Hematopoietic multipotent progenitor cell treated with erythropoietin and hydrocortisone succinate and interleukin-3 and kit ligand, for 15 days (in vitro differentiated cells): ENCODE measurements around the gene RNF213.
"Not testable (repeated sequence)": the region's sequence is repeated elsewhere in the genome, so short reads cannot be mapped to it uniquely, and the experiment has no call there.

Experiments
- DNase-seq: peaks from one replicate; pipeline ENCODE4 v3.0.0-alpha.2; 2015; ENCODE audit warnings: low spot score

Gene RNF213

DNA sequence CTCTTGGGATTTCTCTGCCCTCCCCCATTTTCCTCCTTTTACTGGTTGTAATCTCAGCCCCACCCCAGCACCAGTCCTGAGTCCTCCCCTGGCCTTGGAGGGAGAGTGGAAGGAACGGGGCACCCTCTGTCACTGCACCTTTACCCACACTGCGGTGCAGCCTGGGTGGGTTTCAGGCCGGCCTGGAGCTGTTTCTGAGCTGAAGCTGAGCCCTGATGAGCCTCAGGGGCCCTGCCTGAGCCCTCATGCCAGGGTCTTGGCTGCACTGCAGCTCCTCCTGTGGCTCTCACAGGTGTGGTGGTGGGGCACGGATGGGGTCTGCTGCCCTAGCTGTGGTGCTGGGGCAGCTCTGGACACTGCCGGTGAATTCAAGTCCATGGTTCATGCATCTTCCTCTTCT is 34.5 kb downstream of the RNF213 start:
- DNase-seq, result no peak

DNA sequence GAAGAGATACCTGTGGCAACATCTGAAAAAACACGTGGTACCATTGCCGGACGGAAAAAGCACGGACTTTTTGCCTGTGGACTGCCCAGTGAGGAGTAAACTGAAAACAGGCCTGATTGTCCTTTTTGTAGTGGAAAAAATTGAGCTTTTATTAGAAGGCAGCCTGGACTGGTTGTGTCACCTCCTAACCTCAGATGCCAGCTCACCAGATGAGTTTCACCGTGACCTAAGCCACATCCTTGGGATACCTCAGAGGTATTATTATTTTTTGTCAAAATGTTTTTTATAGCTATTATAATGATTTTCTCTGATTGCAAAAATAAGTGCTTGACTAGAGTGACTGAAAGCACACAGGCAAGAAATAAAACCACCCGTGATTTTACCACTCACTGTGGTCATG is 34.9 kb downstream of the RNF213 start:
- DNase-seq, result no peak

DNA sequence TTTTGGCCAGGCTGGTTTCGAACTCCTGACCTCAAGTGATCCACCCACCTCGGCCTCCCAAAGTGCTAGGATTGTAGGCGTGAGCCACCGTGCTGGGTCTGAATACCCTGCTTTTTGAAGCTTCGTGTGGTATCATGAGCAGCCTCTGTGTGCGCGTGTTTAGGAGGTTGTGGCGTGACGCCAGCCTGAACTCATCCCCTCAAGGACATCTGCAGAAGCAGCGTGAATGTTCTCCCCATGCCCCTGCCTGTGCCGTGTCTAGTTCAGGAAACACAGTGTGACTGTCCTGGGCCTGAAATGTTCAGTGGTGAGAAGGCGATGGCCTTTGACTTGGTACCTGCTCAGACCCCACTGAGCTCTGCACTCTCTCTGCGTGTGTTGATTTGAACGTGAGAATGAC is 35.6 kb downstream of the RNF213 start:
- no peak for DNase-seq

- no peak for DNase-seq
Measured at GRCh38 chr17:80297996-80298560, 37.4 kb downstream of the RNF213 start.

DNA sequence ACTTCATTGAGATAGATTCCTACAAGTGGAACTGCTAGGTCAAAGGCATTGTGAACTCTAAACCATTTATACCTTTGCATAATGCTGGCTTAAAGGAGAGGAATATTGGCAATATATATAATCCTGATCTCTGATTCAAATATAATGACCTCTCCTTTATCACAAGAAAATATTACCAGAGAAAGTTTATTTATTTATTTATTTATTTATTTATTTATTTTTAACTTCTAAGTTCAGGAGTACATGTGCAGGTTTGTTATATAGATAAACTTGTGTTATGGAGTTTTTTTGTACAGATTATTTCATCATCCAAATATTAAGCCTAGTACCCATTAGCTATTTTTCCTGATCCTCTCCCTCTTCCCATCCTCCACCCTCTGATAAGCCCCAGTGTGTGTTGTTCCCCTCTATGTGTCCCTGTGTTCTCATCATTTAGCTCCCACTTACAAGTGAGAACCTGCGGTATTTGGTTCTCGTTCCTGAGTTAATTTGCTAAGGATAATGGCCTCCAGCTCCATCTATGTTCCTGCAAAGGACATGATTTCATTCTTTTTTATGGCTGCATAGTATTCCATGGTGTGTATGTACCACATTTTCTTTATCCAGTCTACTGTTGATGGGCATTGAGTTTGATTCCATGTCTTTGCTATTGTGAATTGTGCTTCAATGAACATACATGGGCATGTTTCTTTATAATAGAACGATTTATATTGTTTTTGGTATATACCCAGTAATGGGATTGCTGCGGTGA is 38.9 kb downstream of the RNF213 start:
- DNase-seq, result not testable (repeated sequence)

DNA sequence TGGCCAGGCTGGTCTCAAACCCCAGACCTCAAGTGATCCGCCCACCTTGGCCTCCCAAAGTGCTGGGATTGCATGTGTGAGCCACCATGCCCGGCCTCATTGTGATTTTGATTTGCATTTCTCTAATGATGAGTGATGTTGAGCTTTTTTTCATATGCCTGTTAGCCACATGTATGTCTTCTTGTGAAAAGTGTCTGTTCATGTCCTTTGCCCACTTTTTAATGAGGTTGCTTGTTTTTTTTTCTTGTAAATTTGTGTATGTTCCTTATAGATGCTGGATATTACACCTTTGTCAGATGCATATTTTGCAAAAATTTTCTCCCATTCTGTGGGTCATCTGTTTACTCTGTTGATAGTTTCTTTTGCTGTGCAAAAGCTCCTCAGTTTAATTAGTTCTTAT is 40.1 kb downstream of the RNF213 start:
- not testable (repeated sequence) for DNase-seq

GRCh38 chr17:80303824-80304223 is 43.2 kb downstream of the RNF213 start:
- DNase-seq, result no peak

DNA sequence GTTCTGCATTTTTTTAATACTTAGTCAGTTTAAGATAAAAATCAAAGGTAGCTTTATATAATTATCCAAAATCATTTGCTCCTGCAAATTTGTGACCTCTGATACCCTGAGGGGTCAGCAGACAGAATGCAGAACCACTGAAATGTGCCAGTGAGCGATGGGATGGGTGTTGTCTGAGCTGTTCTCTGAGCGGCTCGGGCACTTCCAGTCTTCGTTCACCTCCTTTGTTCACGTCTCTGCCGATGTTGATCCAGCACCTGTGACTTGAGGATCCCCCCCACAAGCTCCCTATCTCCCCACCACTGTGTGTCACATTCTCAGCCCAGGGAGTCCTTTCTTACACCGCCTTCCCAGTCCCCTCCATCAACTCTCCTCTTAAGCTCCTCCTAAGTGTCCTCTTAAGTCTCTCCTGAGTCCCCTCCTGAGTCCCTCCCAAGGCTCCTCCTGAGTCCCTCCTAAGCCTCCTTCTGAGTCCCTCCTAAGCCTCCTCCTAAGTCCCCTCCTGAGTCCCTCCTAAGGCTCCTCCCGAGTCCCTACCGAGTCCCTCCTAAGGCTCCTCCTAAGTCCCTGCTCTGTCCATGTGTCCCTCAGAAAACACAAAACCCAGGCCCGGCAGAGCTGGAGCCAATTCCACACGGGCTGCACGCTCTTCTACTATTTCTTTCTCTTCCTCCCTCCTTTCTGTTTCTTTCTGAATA is 47.5 kb downstream of the RNF213 start:
- DNase-seq, result no peak

DNA sequence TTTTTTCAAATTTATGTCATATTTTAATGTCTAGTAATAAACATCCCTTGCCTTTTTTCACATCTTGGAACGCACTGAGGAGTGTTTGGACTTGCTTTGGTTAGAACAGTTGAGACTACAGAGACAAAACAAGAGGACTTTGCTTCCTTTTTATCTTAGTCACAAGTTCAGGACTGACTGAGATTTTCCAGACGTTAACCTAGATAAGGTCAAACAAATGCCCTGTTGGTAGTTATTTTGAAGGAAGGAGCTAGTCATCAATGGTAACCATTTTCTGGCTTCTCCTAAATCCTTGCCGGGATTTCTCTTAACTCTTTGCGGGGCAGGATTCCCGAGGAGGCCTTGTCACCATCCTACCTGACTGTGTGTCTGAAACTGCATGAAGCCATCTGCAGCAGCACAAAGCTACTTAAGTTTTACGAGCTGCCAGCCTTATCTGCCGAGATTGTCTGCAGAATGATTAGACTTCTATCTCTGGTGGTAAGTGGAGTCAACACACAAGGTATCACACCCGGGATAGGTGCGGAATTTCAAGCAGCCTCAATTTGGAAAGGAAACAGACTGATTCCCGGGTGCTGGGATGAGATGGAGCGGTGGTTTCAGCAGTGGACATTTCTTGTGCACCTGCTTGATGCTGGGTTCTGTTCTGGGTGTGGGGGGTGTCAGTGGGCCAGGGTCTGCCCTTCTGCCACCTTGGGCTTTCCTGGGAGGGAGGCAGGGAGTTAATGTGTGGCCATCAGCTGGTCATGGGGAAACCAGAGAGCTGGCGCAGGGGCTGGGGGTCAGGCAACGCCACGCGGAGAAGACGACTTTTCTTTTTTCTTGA is 48.3 kb downstream of the RNF213 start:
- no peak for DNase-seq

GRCh38 chr17:80311216-80311827 is 50.7 kb downstream of the RNF213 start:
- no peak for DNase-seq

GRCh38 chr17:80312621-80313135 is 52.0 kb downstream of the RNF213 start:
- no peak for DNase-seq

- no peak for DNase-seq
Measured at GRCh38 chr17:80313160-80313829, 52.6 kb downstream of the RNF213 start.

- not testable (repeated sequence) for DNase-seq
Measured at GRCh38 chr17:80313946-80314345, 53.3 kb downstream of the RNF213 start.

DNA sequence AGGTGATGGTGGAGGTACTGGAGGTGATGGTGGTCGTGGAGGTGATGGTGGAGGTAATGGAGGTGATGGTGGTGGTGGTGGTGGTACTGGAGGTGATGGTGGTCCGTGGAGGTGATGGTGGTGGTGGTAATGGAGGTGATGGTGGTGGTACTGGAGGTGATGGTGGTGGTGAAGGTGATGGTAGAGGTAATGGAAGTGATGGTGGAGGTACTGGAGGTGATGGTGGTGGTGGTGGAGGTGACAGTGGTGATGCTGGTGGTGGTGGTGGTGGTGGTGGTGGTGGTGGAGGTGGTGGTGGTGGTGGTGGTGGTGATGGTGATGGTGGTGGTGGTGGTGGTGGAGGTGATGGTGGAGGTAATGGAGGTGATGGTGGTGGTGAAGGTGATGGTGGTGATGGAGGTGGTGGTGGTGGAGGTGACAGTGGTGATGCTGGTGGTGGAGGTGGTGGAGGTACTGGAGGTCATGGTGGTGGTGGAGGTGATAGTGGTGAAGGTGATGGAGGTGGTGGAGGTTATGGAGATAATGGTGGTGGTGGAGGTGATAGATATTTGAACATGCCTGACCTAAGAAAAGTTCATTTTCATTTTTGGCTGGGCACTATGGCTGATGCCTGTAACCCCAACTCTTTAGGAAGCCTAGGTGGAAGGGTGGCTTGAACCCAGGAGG is 55.0 kb downstream of the RNF213 start:
- DNase-seq, result no peak

- no peak for DNase-seq
Measured at GRCh38 chr17:80316431-80316830, 55.8 kb downstream of the RNF213 start.

DNA sequence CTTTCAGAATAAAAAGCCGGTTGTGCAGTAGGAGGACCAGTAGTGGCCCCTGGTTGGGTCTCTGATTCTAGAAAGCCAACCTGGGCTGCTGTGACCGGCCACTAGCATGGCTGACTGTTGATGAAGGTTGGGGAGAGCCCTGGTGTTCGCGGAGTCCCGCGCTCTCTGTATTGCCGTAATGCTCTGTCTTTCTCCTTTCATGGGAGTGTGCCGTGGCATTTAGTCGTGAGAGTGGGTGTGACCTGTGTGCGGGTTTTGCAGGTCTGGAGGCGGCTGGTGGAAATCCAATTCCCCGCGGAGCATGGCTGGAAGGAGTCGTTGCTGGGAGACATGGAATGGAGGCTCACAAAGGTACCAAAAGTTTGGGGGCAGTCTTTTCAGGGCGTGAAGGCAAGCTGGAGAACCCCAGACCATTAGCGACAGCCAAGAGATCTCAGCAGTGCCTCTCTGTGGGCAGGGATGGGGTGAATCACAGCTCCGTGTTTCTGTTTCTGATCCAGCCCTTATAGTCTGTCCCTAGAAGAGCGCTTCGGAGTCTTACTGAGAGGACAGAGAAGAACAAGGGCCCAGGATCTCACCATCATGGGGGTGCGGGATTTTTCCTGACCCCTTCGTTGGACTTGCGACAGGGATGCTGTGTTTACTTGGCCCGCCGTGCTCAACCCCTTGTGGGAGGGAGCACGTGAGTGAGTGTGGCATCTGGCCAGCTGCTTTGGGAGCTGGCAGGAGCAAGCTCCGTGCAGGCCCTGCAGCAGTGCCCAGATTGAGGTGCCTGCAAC is 56.5 kb downstream of the RNF213 start:
- DNase-seq, result no peak

- DNase-seq, result no peak
Measured at GRCh38 chr17:80317706-80317980, 57.0 kb downstream of the RNF213 start.

- no peak for DNase-seq
Measured at GRCh38 chr17:80318166-80318565, 57.5 kb downstream of the RNF213 start.

DNA sequence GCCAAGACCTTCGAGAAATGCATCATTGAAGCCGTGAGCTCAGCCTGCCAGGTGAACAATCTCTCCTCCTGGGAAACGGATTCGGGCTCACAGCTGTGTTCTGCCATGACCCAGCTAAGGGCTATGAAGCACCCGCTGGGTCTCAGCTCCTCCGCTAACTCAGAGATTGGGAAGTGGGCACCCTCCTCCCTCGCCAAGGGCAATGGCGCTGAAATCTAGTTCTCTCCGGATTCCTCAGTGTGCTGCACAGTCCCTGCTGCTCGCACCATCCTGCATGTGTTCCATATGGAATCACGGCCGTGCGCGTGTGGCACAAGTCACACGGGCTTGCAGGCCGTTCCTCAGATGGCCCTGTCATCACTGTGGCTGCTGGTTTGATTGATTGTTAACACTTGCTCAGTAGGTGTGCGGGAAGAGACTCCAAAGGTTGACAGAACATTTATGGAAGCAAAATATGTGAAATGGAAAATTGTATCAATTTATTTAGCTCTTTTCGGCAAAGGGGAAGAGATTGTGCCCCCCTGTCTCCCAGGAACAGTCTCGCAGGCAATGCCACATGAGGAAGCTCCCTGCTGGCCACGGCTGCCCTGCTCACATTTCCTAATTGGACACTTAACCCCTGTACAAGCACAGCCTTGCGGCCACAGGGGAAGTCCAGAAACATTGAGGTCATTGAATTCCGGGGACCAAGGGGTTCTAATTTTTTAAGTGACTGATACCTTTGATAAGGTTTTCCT is 58.8 kb downstream of the RNF213 start:
- DNase-seq, result no peak

- no peak for DNase-seq
Measured at GRCh38 chr17:80319999-80320344, 59.3 kb downstream of the RNF213 start.
